Neural progenitor cell (in vitro differentiated cells): ENCODE measurements around the gene NDUFA13. TPM values are rescaled to one million over a fixed set of nuclear protein-coding genes. Genes with fewer than 3 reads are reported as not detected.

Experiments used
- DNase-seq: peaks from one replicate; pipeline ENCODE4 v3.0.0-alpha.2; 2016; ENCODE audit warnings: low spot score
- H2AFZ ChIP-seq: fragments of 200-600 bp; sonication (generic); replicated peaks from 2 replicates; pipeline ENCODE4 v1.6.1; 2016; ENCODE audit warnings: antibody characterized with exemption
- H3F3A ChIP-seq: fragments of 200-600 bp; sonication (generic); 2 replicates; pipeline ENCODE4 v1.6.1; 2016; ENCODE audit warnings: antibody characterized with exemption, low read depth
- H3K27ac ChIP-seq: fragments of 200-600 bp; sonication (generic); 2 replicates; pipeline ENCODE4 v1.5.1; 2016; ENCODE audit warnings: mild to moderate bottlenecking
- H3K27me3 ChIP-seq: fragments of 200-600 bp; sonication (generic); 2 replicates; pipeline ENCODE4 v1.6.1; 2016; ENCODE audit warnings: mild to moderate bottlenecking, moderate library complexity
- H3K36me3 ChIP-seq: fragments of 200-600 bp; sonication (generic); 2 replicates; pipeline ENCODE4 v1.5.1; 2016
- H3K4me1 ChIP-seq: fragments of 200-600 bp; sonication (generic); 2 replicates; pipeline ENCODE4 v1.6.1; 2016; ENCODE audit warnings: mixed run types
- H3K4me2 ChIP-seq: fragments of 200-600 bp; sonication (generic); 2 replicates; pipeline ENCODE4 v1.6.1; 2016
- H3K4me3 ChIP-seq: fragments of 200-600 bp; sonication (generic); 2 replicates; pipeline ENCODE4 v1.5.1; 2016
- H3K79me2 ChIP-seq: fragments of 200-600 bp; sonication (generic); 2 replicates; pipeline ENCODE4 v1.6.1; 2016; ENCODE audit warnings: low read depth
- H3K9ac ChIP-seq: fragments of 200-600 bp; sonication (generic); 2 replicates; pipeline ENCODE4 v1.6.1; 2016
- H3K9me3 ChIP-seq: fragments of 200-600 bp; sonication (generic); 2 replicates; pipeline ENCODE4 v1.5.1; 2016; ENCODE audit warnings: low read depth
- H4K20me1 ChIP-seq: fragments of 200-600 bp; sonication (generic); 2 replicates; pipeline ENCODE4 v1.6.1; 2016; ENCODE audit warnings: low read depth
- H3K27ac Mint-ChIP-seq: 3 replicates; pipeline ENCODE4 v1.8.0; 2021; ENCODE audit warnings: mixed read lengths
- H3K27me3 Mint-ChIP-seq: 2 replicates; pipeline ENCODE4 v1.8.0; 2022; ENCODE audit warnings: low read depth, mild to moderate bottlenecking, inconsistent platforms, moderate library complexity, mixed read lengths; ENCODE audit not compliant: insufficient read depth
- H3K36me3 Mint-ChIP-seq: 3 replicates; pipeline ENCODE4 v1.8.0; 2021; ENCODE audit warnings: mixed read lengths
- H3K4me1 Mint-ChIP-seq: 3 replicates; pipeline ENCODE4 v1.8.0; 2021; ENCODE audit warnings: mixed read lengths
- H3K4me3 Mint-ChIP-seq: 3 replicates; pipeline ENCODE4 v1.8.0; 2021; ENCODE audit warnings: mild to moderate bottlenecking, moderate library complexity, mixed read lengths
- H3K9me3 Mint-ChIP-seq: 3 replicates; pipeline ENCODE4 v1.8.0; 2020; ENCODE audit warnings: mixed read lengths
- CTCF ChIP-seq: fragments of 200-600 bp; sonication (generic); IDR thresholded peaks from 2 replicates; pipeline ENCODE4 v1.5.1; 2017; ENCODE audit warnings: antibody characterized with exemption, mild to moderate bottlenecking
- EZH2 ChIP-seq: fragments of 200-600 bp; sonication (generic); IDR thresholded peaks from 2 replicates; pipeline ENCODE4 v1.6.1; 2017; ENCODE audit warnings: antibody characterized with exemption, mild to moderate bottlenecking, moderate library complexity
- EZH2phosphoT487 ChIP-seq: fragments of 200-600 bp; sonication (generic); IDR thresholded peaks from 2 replicates; pipeline ENCODE4 v1.6.1; 2017; ENCODE audit warnings: antibody characterized with exemption
- total RNA-seq: library from RNA; depleted of rRNA; stranded (reverse); fragments of >200 nt; gene quantifications from 2 replicates; pipeline ENCODE4 v1.2.3, GENCODE V29; 2015; ENCODE audit warnings: low replicate concordance

NDUFA13 gene
- total RNA-seq, 1 donor from 2014 or later, result 78.6 TPM

GRCh38 chr19:19491321-19492025, 24.6 kb upstream of the NDUFA13 start:
- Mint-ChIP-seq H3K27ac (no peak overlapping the region), H3K4me3 (no peak overlapping the region), H3K4me1 (peaks cover 43% of the 10 kb centered on the region), H3K36me3 (peaks cover 5% of the 10 kb centered on the region), H3K9me3 (no peaks in the 10 kb centered on the region), H3K27me3 (peaks cover 8% of the 10 kb centered on the region)
- no peak overlapping the region for H3K4me2 ChIP-seq
- H2AFZ ChIP-seq, result no peak overlapping the region
- no peaks in the 10 kb centered on the region for H3K36me3 ChIP-seq
- no peak overlapping the region for H3K4me3 ChIP-seq
- no peaks in the 10 kb centered on the region for H3K9me3 ChIP-seq
- H3K27me3 ChIP-seq, result no peaks in the 10 kb centered on the region
- no peak for DNase-seq
- peaks cover 21% of the 10 kb centered on the region for H3K4me1 ChIP-seq
- H3F3A ChIP-seq, result peaks cover 28% of the 10 kb centered on the region
- no peak overlapping the region for H3K9ac ChIP-seq
- H4K20me1 ChIP-seq, result peaks cover 25% of the 10 kb centered on the region
- no peak overlapping the region for H3K27ac ChIP-seq
- H3K79me2 ChIP-seq, result peaks cover 54% of the 10 kb centered on the region
- no peak for TF ChIP-seq CTCF
- TF ChIP-seq EZH2phosphoT487, result no peak
- TF ChIP-seq EZH2, result no peak

- Mint-ChIP-seq H3K4me1 (peaks cover 36% of the 10 kb centered on the region), H3K36me3 (peaks cover 7% of the 10 kb centered on the region)
Measured at GRCh38 chr19:19492026-19492610, 23.9 kb upstream of the NDUFA13 start.

GRCh38 chr19:19493841-19494546, 22.0 kb upstream of the NDUFA13 start:
- no peaks in the 10 kb centered on the region for H3K9me3 ChIP-seq
- Mint-ChIP-seq H3K4me1 (peaks cover 19% of the 10 kb centered on the region), H3K27me3 (no peaks in the 10 kb centered on the region), H3K9me3 (no peaks in the 10 kb centered on the region), H3K36me3 (peaks cover 9% of the 10 kb centered on the region), H3K4me3 (no peak overlapping the region), H3K27ac (no peak overlapping the region)
- H3K4me1 ChIP-seq, result peaks cover 6% of the 10 kb centered on the region
- no peaks in the 10 kb centered on the region for H3K36me3 ChIP-seq
- no peak overlapping the region for H2AFZ ChIP-seq
- peaks cover 22% of the 10 kb centered on the region for H4K20me1 ChIP-seq
- no peak overlapping the region for H3K9ac ChIP-seq
- no peaks in the 10 kb centered on the region for H3K27me3 ChIP-seq
- no peak overlapping the region for H3K4me2 ChIP-seq
- no peak for TF ChIP-seq EZH2
- peaks cover 38% of the 10 kb centered on the region for H3K79me2 ChIP-seq
- no peak for DNase-seq
- H3K4me3 ChIP-seq, result no peak overlapping the region
- peaks cover 13% of the 10 kb centered on the region for H3F3A ChIP-seq
- no peak overlapping the region for H3K27ac ChIP-seq

More at GRCh38 chr19:19492026-19492610, 23.9 kb upstream of the NDUFA13 start:
- no peak overlapping the region for H3K9ac ChIP-seq
- no peak overlapping the region for H3K27ac ChIP-seq
- H3K79me2 ChIP-seq, result peaks cover 54% of the 10 kb centered on the region
- Mint-ChIP-seq H3K9me3 (no peaks in the 10 kb centered on the region), H3K27ac (no peak overlapping the region), H3K4me3 (no peak overlapping the region), H3K27me3 (peaks cover 6% of the 10 kb centered on the region)
- H3K4me2 ChIP-seq, result no peak overlapping the region
- H3K27me3 ChIP-seq, result no peaks in the 10 kb centered on the region
- H3K4me1 ChIP-seq, result peaks cover 21% of the 10 kb centered on the region
- no peak for DNase-seq
- H4K20me1 ChIP-seq, result peaks cover 25% of the 10 kb centered on the region
- no peak for TF ChIP-seq CTCF
- no peak for TF ChIP-seq EZH2
- TF ChIP-seq EZH2phosphoT487, result no peak
- H3K4me3 ChIP-seq, result no peak overlapping the region
- H2AFZ ChIP-seq, result no peak overlapping the region
- H3K36me3 ChIP-seq, result no peaks in the 10 kb centered on the region
- no peaks in the 10 kb centered on the region for H3K9me3 ChIP-seq
- H3F3A ChIP-seq, result peaks cover 28% of the 10 kb centered on the region
